Gastrocnemius medialis (tissue), 4 donors: ENCODE data around the gene MKRN1.

ENCODE experiments used
- CTCF ChIP-seq, 5 experiments: fragments of 450-650 bp in 3 of 5; fragments of 200-600 bp in 2 of 5; sonication (generic) in 2 of 5; IDR thresholded peaks in 4 of 5; conservative IDR thresholded peaks in 1 of 5; 1 replicate in 4 of 5; 2 replicates in 1 of 5; pipeline ENCODE4 v1.5.1; 2016 to 2019; ENCODE audit warnings: antibody characterized with exemption in 5 of 5, mild to moderate bottlenecking in 3 of 5, moderate library complexity in 3 of 5
- POLR2A ChIP-seq, 2 donors: fragments of 450-650 bp; IDR thresholded peaks; one replicate each; pipeline ENCODE4 v1.6.1; 2017; ENCODE audit warnings: antibody characterized with exemption in 2 of 2, mild to moderate bottlenecking in 2 of 2, moderate library complexity in 2 of 2

GRCh38 chr7:140417456-140418155, 61.7 kb downstream of the MKRN1 start:
- TF ChIP-seq CTCF (IDR thresholded peaks at IDR 0.05 in 4 of 5, conservative IDR thresholded peaks at IDR 0.05 in 1 of 5) (no peak), POLR2A (IDR thresholded peaks at IDR 0.05) (no peak)
